K562 (cell line): ENCODE data around the gene PBX4. TPM values are rescaled to one million over a fixed set of nuclear protein-coding genes. Genes with fewer than 3 reads are reported as not detected.

ENCODE experiments used
- MCM3 ChIP-seq: fragments of 450-650 bp; IDR thresholded peaks from 2 replicates; pipeline ENCODE4 v1.6.1; 2016
- REST ChIP-seq, 2 experiments: fragments of 450-650 bp; formaldehyde crosslinking in 1 of 2; IDR thresholded peaks; 2 replicates each; pipeline versions ENCODE4 v1.4.0 to v1.6.1; 2014 to 2020; ENCODE audit warnings: mild to moderate bottlenecking in 2 of 2, borderline replicate concordance in 1 of 2, low read depth in 1 of 2
- polyA plus RNA-seq, 8 experiments: library from polyadenylated mRNA; depleted of rRNA in 4 of 8; stranded (reverse) in 5 of 8; unstranded in 3 of 8; fragments of >200 nt; fragmentation: Nextera tagmentation in 2 of 8; fragmentation: Illumina TruSeq in 1 of 8; extraction: Ambion mirVana in 2 of 8; extraction: Trizol in 1 of 8; gene quantifications; 2 replicates each; pipeline versions ENCODE4 v1.2.1 to v1.2.3, GENCODE V29; 2011 to 2014; ENCODE audit warnings: inconsistent platforms in 1 of 8, missing spikeins in 1 of 8
- total RNA-seq, 7 experiments: library from RNA; depleted of rRNA in 6 of 7; stranded (reverse); fragments of >200 nt in 6 of 7; fragmentation: Illumina TruSeq in 2 of 7; extraction: Trizol in 2 of 7; gene quantifications; 2 replicates each; pipeline versions ENCODE4 v1.2.1 to v1.2.3, GENCODE V29; 2011 to 2021; ENCODE audit warnings: low replicate concordance in 1 of 7

PBX4 gene
- total and polyA plus RNA-seq, 9 of the 15 experiments (the other 6 are each of a cell fraction or from before 2014, with no cell fraction given), result 0.11 to 3.8 (median 1.6) TPM; not detected in 1

GRCh38 chr19:19552798-19553197 lies 65.7 kb downstream of the PBX4 start (continued):
- TF ChIP-seq REST (IDR thresholded peaks at IDR 0.05; ENCODE audit: borderline replicate concordance) (peak; percentile 13; the same call in 1 of the 2 replicates), REST (CRISPR knock-in tag; IDR thresholded peaks at IDR 0.05; ENCODE audit: low read depth) (no peak), MCM3 (no peak)
